Transverse colon (tissue), 3 donors: ENCODE results near the gene SMAD6.

Source experiments
- CTCF ChIP-seq, 5 experiments: fragments of 200-600 bp in 3 of 5; fragments of 450-650 bp in 2 of 5; sonication (generic) in 3 of 5; IDR thresholded peaks; 1 replicate in 2 of 5; 2 replicates in 3 of 5; pipeline ENCODE4 v1.5.1; 2016 to 2017; ENCODE audit warnings: antibody characterized with exemption in 5 of 5, inconsistent platforms in 3 of 5, mild to moderate bottlenecking in 2 of 5, moderate library complexity in 1 of 5
- EP300 ChIP-seq: sonication (generic); formaldehyde crosslinking; IDR thresholded peaks from one replicate; pipeline ENCODE4 v1.6.1; 2017; ENCODE audit warnings: antibody characterized with exemption, low read depth

DNA sequence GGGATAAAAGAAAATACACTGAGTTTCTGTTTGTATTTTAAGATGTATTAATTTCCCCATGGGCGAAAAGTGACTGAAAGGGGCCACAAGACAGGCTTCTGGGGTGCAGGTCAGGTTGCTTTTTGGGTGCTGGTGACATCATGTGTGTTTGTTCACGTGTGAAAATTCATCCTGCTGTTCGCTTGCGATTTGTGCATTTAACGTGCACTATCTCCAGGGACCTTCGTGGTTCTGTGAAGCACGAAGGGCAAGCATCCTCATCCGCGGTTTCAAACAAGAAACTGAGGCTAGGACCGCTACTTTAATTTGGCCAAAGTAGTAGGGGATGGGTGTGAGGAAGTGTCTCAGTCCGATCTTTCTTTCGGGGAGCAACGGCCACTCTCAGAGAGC, 1.6 kb upstream of the SMAD6 start:
- no peak for TF ChIP-seq EP300
- TF ChIP-seq CTCF (IDR thresholded peaks at IDR 0.05) = no peak
